H1 (cell line): ENCODE measurements around the gene PHOSPHO1. TPM values are rescaled to one million over a fixed set of nuclear protein-coding genes. Genes with fewer than 3 reads are reported as not detected.
A peak's percentile ranks its signal among the peaks of the same experiment; 100 is the strongest.

Experiments
- ASH2L ChIP-seq: fragments of 200-600, 300-600 bp; sonication (generic); IDR thresholded peaks from one replicate; pipeline ENCODE4 v1.7.1; 2017; ENCODE audit warnings: low read length
- BACH1 ChIP-seq: IDR thresholded peaks from 2 replicates; pipeline ENCODE4 v1.6.1; 2012; ENCODE audit warnings: low read length, improper control_type of control experiment
- BCL11A ChIP-seq, 2 experiments: IDR thresholded peaks; one replicate each; pipeline ENCODE4 v1.6.1; 2011; ENCODE audit warnings: low read depth in 2 of 2, low read length in 2 of 2, mild to moderate bottlenecking in 2 of 2
- CEBPB ChIP-seq: IDR thresholded peaks from 2 replicates; pipeline ENCODE4 v1.6.1; 2012; ENCODE audit warnings: low read depth, low read length
- CHD2 ChIP-seq: IDR thresholded peaks from 2 replicates; pipeline ENCODE4 v1.6.1; 2012; ENCODE audit warnings: low read length, improper control_type of control experiment
- CTBP2 ChIP-seq: IDR thresholded peaks from 2 replicates; pipeline ENCODE4 v1.7.0; 2011; ENCODE audit warnings: borderline replicate concordance, mild to moderate bottlenecking, moderate library complexity, mixed read lengths, low read length; ENCODE audit not compliant: insufficient read depth, insufficient read length
- CTCF ChIP-seq, 3 experiments: IDR thresholded peaks; 1 replicate in 2 of 3; 2 replicates in 1 of 3; pipeline versions ENCODE4 v1.5.1 to v1.6.1; 2011; ENCODE audit warnings: low read length in 3 of 3, mild to moderate bottlenecking in 3 of 3, inconsistent platforms in 2 of 3, low read depth in 1 of 3, moderate library complexity in 1 of 3; ENCODE audit not compliant: insufficient read depth in 1 of 3; ENCODE audit errors: control extremely low read depth in 1 of 3
- JUN ChIP-seq: IDR thresholded peaks from 2 replicates; pipeline ENCODE4 v1.6.1; 2011; ENCODE audit warnings: low read depth, mild to moderate bottlenecking, improper control_type of control experiment, low read length
- KDM1A ChIP-seq: fragments of 200-600, 300-600 bp; sonication (generic); IDR thresholded peaks from 2 replicates; pipeline ENCODE4 v1.7.1; 2016; ENCODE audit warnings: mild to moderate bottlenecking, low read length, borderline replicate concordance
- KDM4A ChIP-seq: IDR thresholded peaks from one replicate; pipeline ENCODE4 v1.7.1; 2012; ENCODE audit warnings: low read depth, mild to moderate bottlenecking, moderate library complexity, low read length, inconsistent platforms; ENCODE audit not compliant: severe bottlenecking
- KDM5A ChIP-seq: fragments of 200-600 bp; IDR thresholded peaks from 2 replicates; pipeline ENCODE4 v1.7.1; 2012; ENCODE audit warnings: mild to moderate bottlenecking, low read length, inconsistent platforms, mixed read lengths
- RBBP5 ChIP-seq: IDR thresholded peaks from 2 replicates; pipeline ENCODE4 v1.7.1; 2012; ENCODE audit warnings: low read depth, mild to moderate bottlenecking, inconsistent platforms, low read length, moderate library complexity, borderline replicate concordance
- SP1 ChIP-seq: IDR thresholded peaks from 2 replicates; pipeline ENCODE4 v1.6.1; 2011; ENCODE audit warnings: low read depth, low read length
- SP2 ChIP-seq: IDR thresholded peaks from 2 replicates; pipeline ENCODE4 v1.6.1; 2012; ENCODE audit warnings: mild to moderate bottlenecking, low read length, inconsistent platforms
- SRF ChIP-seq: IDR thresholded peaks from 2 replicates; pipeline ENCODE4 v1.6.1; 2011; ENCODE audit warnings: mild to moderate bottlenecking, low read depth, low read length, moderate library complexity
- TBP ChIP-seq: IDR thresholded peaks from 2 replicates; pipeline ENCODE4 v1.6.1; 2011; ENCODE audit warnings: low read depth, low read length, improper control_type of control experiment
- USF2 ChIP-seq: IDR thresholded peaks from 2 replicates; pipeline ENCODE4 v1.6.1; 2011; ENCODE audit warnings: low read length, improper control_type of control experiment
- polyA plus RNA-seq, 7 experiments: library from polyadenylated mRNA; depleted of rRNA in 3 of 7; stranded (reverse) in 5 of 7; unstranded in 2 of 7; fragments of >200 nt in 5 of 7; fragments of 200-250 nt in 2 of 7; gene quantifications; 1 replicate in 5 of 7; 2 replicates in 1 of 7; 4 replicates in 1 of 7; pipeline versions ENCODE4 v1.2.1 to v1.2.3, GENCODE V29; 2011 to 2013; ENCODE audit warnings: missing spikeins in 2 of 7, mixed read lengths in 2 of 7
- total RNA-seq: library from RNA; stranded (reverse); fragmentation: NEBNext Ultra II Directional; extraction: Animal tissue kit (Norgen Biotek cat#: 25700); gene quantifications from 2 replicates; pipeline ENCODE4 v1.2.1, GENCODE V29; 2021
- TF ChIP-seq, protein P1 (sequence below): IDR thresholded peaks from 2 replicates; pipeline ENCODE4 v1.6.1; 2012; ENCODE audit warnings: low read length, inconsistent platforms
- TF ChIP-seq, protein P2 (sequence below): IDR thresholded peaks from 2 replicates; pipeline ENCODE4 v1.6.1; 2012; ENCODE audit warnings: inconsistent platforms

The PHOSPHO1 gene
- total and polyA plus RNA-seq, 2 of the 8 experiments (the other 6 are each of a cell fraction or from before 2014, with no cell fraction given): 0.34 to 0.45 TPM

DNA sequence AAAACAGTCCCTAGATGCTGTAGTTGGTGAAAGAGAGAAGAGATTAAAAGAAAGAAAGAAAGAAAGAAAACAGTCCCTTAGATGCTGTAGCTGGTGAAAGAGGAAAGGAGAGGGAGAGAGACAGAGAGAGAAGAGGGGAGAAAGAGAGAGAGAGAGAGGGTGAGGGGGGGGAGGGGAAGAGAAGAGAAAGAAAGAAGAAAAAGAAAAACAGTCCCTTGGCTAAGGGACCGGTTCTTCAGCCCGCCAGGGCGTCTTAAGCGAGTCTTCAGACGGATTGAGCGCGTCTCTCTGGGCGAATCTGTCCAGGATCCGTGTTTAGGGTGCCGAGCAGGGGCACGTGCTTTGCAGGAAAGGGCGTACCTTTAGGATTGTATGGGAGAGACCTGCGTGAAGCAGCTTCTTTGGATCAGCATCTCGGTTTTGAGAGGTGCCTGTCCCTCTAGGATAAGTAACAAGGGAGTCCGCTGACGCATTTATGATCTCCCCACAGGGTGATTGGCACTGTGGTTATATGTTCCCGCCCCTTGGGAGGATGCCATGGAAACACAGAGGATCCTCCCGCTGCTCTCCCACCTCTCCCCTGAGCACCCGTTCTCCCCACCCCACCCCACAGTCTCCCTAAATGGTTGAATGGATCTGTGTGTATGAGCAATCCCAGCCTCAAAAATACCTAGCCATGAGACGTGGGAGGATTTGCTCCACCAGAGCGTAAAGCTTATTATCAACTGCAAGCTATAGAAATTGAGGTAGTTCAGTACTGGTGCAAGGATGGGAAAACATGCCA lies 36.9 kb downstream of the PHOSPHO1 start (continued):
- TF ChIP-seq, protein P1, sequence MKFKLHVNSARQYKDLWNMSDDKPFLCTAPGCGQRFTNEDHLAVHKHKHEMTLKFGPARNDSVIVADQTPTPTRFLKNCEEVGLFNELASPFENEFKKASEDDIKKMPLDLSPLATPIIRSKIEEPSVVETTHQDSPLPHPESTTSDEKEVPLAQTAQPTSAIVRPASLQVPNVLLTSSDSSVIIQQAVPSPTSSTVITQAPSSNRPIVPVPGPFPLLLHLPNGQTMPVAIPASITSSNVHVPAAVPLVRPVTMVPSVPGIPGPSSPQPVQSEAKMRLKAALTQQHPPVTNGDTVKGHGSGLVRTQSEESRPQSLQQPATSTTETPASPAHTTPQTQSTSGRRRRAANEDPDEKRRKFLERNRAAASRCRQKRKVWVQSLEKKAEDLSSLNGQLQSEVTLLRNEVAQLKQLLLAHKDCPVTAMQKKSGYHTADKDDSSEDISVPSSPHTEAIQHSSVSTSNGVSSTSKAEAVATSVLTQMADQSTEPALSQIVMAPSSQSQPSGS: no peak; the same call in 1 of the 2 replicates
- TF ChIP-seq CTCF (IDR thresholded peaks at IDR 0.05; ENCODE audit: control extremely low read depth in 1 of 3, insufficient read depth in 1 of 3, low read depth in 1 of 3, low read length in 3 of 3) (no peak), SP2 (no peak), CHD2 (no peak), SRF (no peak), RBBP5 (0 out of 2 replicates have a peak, but pooled peaks have one; percentile 27), BCL11A (IDR thresholded peaks at IDR 0.05; ENCODE audit: low read depth in 2 of 2, low read length in 2 of 2) (no peak), USF2 (no peak), SP1 (no peak), CEBPB (no peak), CTBP2 (no peak), JUN (no peak), KDM5A (no peak), TBP (no peak), BACH1 (no peak), KDM4A (peak; percentile 30), KDM1A (no peak), ASH2L (peak; percentile 44)
- TF ChIP-seq, protein P2, sequence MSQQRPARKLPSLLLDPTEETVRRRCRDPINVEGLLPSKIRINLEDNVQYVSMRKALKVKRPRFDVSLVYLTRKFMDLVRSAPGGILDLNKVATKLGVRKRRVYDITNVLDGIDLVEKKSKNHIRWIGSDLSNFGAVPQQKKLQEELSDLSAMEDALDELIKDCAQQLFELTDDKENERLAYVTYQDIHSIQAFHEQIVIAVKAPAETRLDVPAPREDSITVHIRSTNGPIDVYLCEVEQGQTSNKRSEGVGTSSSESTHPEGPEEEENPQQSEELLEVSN: peak; percentile 21; the same call in 1 of the 2 replicates
